ENCODE data around the gene LSG1.
"Not testable (repeated sequence)": the region's sequence is repeated elsewhere in the genome, so short reads cannot be mapped to it uniquely, and the experiment has no call there.

LSG1 gene

GRCh38 chr3:194609601-194610000 lies 62.4 kb downstream of the LSG1 start:
- Histone ChIP-seq H3K27ac (ENCODE audit: low read length) (no peak overlapping the region), H3K4me3 (ENCODE audit: low read length) (no peak overlapping the region), H3K27me3 (ENCODE audit: control insufficient read depth, insufficient read depth, low read length) (no peaks in the 10 kb centered on the region), H3K4me1 (ENCODE audit: control insufficient read depth, low read depth, low read length) (no peaks in the 10 kb centered on the region), H3K9me3 (ENCODE audit: control insufficient read depth, low read depth, low read length) (no peaks in the 10 kb centered on the region), H3K36me3 (ENCODE audit: control insufficient read depth, low read depth, low read length) (no peaks in the 10 kb centered on the region), H3K9ac (ENCODE audit: low read length) (no peak overlapping the region)

DNA sequence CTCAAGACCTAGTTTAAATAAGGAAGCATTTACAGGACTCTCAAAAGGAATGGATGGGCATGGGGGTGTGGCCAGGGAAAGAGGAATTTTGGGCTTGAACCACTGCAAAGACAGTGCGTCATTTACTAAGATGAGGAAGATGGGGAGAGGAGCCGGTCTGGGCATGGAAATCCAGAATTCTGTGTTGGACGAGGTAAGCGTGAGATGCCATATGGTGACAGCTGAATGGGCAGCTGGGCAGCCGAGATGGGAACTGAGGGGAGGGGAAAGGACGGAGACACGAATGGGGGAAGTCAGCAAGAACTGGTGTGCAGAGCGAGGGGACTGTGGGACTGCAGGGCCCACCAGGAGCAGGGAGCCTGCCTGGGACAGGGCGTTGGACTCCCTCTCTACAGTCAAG lies 63.0 kb downstream of the LSG1 start:
- Histone ChIP-seq H3K9ac (ENCODE audit: low read length) (no peak overlapping the region), H3K4me1 (ENCODE audit: control insufficient read depth, low read depth, low read length) (no peaks in the 10 kb centered on the region), H3K4me3 (ENCODE audit: low read length) (no peak overlapping the region), H3K27ac (ENCODE audit: low read length) (no peak overlapping the region), H3K36me3 (ENCODE audit: control insufficient read depth, low read depth, low read length) (no peaks in the 10 kb centered on the region), H3K27me3 (ENCODE audit: control insufficient read depth, insufficient read depth, low read length) (no peaks in the 10 kb centered on the region), H3K9me3 (ENCODE audit: control insufficient read depth, low read depth, low read length) (no peaks in the 10 kb centered on the region)

DNA sequence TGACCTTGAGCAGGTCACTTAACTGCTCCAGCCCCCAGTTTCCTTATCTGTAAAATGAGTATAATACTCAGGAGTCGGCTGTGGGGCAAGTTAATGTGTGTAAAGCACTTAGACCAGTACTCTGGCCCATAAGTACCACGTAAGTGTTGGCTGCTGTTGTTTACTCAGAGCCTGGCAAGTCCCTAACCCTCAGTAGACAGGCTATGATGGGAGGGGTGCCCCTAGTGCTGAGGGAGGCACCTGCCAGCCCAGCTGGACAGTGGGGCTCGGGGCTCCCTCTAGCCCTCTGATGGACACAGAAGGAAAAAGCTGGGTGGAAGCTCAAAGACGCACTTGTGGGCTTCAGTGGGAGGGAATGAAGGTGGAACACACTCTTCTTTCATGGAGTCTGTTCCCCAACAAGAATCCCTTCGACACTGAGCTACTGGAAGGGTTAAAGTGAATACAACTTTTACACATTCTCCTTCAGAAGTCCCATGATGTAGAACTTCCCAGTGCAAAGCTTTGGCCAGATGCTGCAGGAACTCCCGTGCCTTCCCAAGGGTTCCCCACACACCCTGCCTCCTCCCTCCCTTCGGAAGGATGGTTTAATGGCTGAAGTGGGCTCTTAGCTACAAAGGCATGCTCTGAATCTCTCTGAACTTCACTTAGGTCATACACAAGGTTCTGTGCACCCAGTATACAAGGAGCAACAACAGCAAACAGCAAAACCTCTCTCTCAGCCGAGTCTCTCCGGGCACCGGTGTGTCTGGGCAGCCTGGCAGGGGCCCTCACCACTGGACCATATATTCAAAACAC lies 64.2 kb downstream of the LSG1 start:
- Histone ChIP-seq H3K27ac (ENCODE audit: low read length) (no peak overlapping the region), H3K4me1 (ENCODE audit: control insufficient read depth, low read depth, low read length) (no peaks in the 10 kb centered on the region), H3K27me3 (ENCODE audit: control insufficient read depth, insufficient read depth, low read length) (no peaks in the 10 kb centered on the region), H3K9ac (ENCODE audit: low read length) (no peak overlapping the region), H3K4me3 (ENCODE audit: low read length) (no peak overlapping the region), H3K9me3 (ENCODE audit: control insufficient read depth, low read depth, low read length) (no peaks in the 10 kb centered on the region), H3K36me3 (ENCODE audit: control insufficient read depth, low read depth, low read length) (no peaks in the 10 kb centered on the region)

DNA sequence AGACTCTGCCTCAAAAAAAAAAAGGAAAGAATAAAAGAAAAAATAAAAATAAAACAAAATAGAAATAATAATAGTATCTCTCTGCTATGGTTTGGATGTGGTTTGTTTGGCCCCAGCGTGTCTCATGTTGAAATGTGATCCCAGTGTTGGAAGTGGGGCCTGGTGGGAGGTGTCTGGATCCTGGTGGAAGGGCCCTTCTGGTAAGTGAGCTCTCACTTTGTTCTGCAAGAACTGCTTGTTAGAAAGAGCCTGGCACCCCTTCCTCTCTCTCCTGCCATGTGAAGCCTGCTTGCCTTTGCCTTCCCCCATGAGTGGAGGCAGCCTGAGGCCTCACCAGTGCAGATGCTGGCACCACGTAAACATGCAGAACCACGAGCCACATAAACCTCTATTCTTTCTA lies 65.0 kb downstream of the LSG1 start:
- no peak overlapping the region for H3K27ac ChIP-seq (ENCODE audit: low read length)
- no peak overlapping the region for H3K4me3 ChIP-seq (ENCODE audit: low read length)
- no peaks in the 10 kb centered on the region for H3K27me3 ChIP-seq (ENCODE audit: control insufficient read depth, insufficient read depth, low read length)
- H3K9ac ChIP-seq (ENCODE audit: low read length): no peak overlapping the region
- H3K9me3 ChIP-seq (ENCODE audit: control insufficient read depth, low read depth, low read length): no peaks in the 10 kb centered on the region
- no peaks in the 10 kb centered on the region for H3K4me1 ChIP-seq (ENCODE audit: control insufficient read depth, low read depth, low read length)
- H3K36me3 ChIP-seq (ENCODE audit: control insufficient read depth, low read depth, low read length): no peaks in the 10 kb centered on the region

- Histone ChIP-seq H3K4me1 (ENCODE audit: control insufficient read depth, low read depth, low read length) (no peaks in the 10 kb centered on the region), H3K36me3 (ENCODE audit: control insufficient read depth, low read depth, low read length) (no peaks in the 10 kb centered on the region), H3K9me3 (ENCODE audit: control insufficient read depth, low read depth, low read length) (no peaks in the 10 kb centered on the region)
Observed at GRCh38 chr3:194606163-194606562, 65.8 kb downstream of the LSG1 start.

DNA sequence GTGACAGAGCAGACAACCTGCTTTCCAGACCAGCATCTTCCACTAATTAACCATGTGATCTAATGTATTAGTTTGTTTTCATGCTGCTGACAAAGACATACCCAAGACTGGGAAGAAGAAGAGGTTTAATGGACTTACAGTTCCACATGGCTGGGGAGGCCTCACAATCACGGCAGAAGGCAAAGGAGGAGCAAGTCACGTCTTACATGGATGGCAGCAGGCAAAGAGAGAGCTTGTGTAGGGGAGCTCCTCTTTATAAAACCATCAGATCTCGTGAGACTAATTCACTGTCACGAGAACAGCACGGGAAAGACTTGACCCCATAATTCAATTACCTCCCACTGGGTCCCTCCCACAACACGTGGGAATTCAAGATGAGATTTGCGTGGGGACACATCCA lies 66.7 kb downstream of the LSG1 start:
- not testable (repeated sequence) for H3K9me3 ChIP-seq (ENCODE audit: control insufficient read depth, low read depth, low read length); H3K4me1 ChIP-seq (ENCODE audit: control insufficient read depth, low read depth, low read length); H3K27me3 ChIP-seq (ENCODE audit: control insufficient read depth, insufficient read depth, low read length); H3K27ac ChIP-seq (ENCODE audit: low read length); H3K36me3 ChIP-seq (ENCODE audit: control insufficient read depth, low read depth, low read length); H3K9ac ChIP-seq (ENCODE audit: low read length); H3K4me3 ChIP-seq (ENCODE audit: low read length)

More at GRCh38 chr3:194606163-194606562, 65.8 kb downstream of the LSG1 start:
- Histone ChIP-seq H3K9ac (ENCODE audit: low read length) (no peak overlapping the region), H3K27me3 (ENCODE audit: control insufficient read depth, insufficient read depth, low read length) (no peaks in the 10 kb centered on the region), H3K4me3 (ENCODE audit: low read length) (no peak overlapping the region), H3K27ac (ENCODE audit: low read length) (no peak overlapping the region)

DNA sequence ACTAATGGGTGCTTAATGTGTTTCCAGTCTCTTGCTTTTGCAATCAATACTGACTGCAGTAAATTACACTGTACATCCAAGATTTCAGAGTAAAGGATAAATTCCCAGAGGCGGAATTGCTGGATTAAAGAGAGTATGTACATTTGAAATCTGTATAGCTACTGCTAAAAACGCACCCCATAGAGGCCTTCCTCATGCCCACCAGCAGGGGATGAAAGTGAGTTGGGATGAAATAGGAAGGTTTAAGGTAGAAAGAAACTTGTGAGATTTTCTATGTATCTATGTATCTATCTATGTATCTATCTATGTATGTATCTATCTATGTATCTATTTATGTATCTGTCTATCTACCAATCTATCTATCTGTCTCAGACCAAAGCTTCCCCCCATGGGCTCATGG lies 67.2 kb downstream of the LSG1 start:
- H3K27ac ChIP-seq (ENCODE audit: low read length): no peak overlapping the region
- no peaks in the 10 kb centered on the region for H3K27me3 ChIP-seq (ENCODE audit: control insufficient read depth, insufficient read depth, low read length)
- H3K4me1 ChIP-seq (ENCODE audit: control insufficient read depth, low read depth, low read length): no peaks in the 10 kb centered on the region

DNA sequence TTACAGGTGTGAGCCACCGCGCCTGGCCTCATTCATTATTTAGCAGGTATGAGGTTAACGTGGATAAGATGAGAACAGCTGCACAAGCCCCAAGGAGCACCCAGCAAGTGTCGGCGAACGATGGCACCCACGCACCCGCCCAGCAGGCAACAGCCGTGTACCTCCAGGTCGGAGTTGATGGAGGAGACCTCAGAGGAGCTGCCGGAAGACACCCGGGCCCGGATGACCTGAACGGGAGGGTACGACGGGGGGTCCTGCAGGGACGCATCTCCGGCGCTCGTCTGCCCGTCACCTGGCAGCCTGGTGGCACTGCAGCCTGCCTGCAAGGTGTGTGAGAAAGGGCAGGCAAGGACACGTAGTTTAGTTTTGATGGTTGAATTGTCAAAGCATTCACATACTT lies 67.9 kb downstream of the LSG1 start:
- Histone ChIP-seq H3K27me3 (ENCODE audit: control insufficient read depth, insufficient read depth, low read length) (no peaks in the 10 kb centered on the region), H3K27ac (ENCODE audit: low read length) (no peak overlapping the region), H3K4me3 (ENCODE audit: low read length) (no peak overlapping the region), H3K36me3 (ENCODE audit: control insufficient read depth, low read depth, low read length) (no peaks in the 10 kb centered on the region), H3K9me3 (ENCODE audit: control insufficient read depth, low read depth, low read length) (no peaks in the 10 kb centered on the region), H3K9ac (ENCODE audit: low read length) (no peak overlapping the region), H3K4me1 (ENCODE audit: control insufficient read depth, low read depth, low read length) (no peaks in the 10 kb centered on the region)

More for the DNA sequence above, 67.2 kb downstream of the LSG1 start:
- H3K36me3 ChIP-seq (ENCODE audit: control insufficient read depth, low read depth, low read length): no peaks in the 10 kb centered on the region
- H3K4me3 ChIP-seq (ENCODE audit: low read length): no peak overlapping the region
- no peak overlapping the region for H3K9ac ChIP-seq (ENCODE audit: low read length)
- no peaks in the 10 kb centered on the region for H3K9me3 ChIP-seq (ENCODE audit: control insufficient read depth, low read depth, low read length)

DNA sequence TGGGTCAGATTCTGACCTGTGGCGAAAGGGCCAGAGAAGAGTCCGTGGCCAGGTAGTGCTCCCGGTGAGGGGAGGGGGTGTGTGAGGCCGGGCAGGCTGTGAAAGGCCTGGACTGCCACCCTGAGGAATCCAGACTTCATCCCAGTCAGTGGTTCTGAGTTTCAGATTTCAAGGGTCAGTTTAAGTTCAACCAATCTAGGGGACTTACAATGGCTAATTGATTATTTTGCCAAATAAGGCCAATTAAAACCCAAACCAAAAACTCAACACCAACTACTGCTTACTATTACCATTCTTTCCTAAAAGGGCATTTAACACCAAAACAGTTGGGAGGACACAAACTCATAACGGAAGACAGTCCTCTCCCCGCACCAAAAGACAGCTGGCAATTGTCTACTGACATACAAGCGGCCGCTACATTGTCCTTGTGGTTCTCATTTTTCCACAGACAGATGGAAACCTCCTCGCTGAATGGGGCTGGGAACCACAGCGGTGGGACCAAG lies 69.3 kb downstream of the LSG1 start:
- Histone ChIP-seq H3K27ac (ENCODE audit: low read length) (no peak overlapping the region), H3K27me3 (ENCODE audit: control insufficient read depth, insufficient read depth, low read length) (no peaks in the 10 kb centered on the region), H3K9me3 (ENCODE audit: control insufficient read depth, low read depth, low read length) (no peaks in the 10 kb centered on the region), H3K4me3 (ENCODE audit: low read length) (no peak overlapping the region), H3K36me3 (ENCODE audit: control insufficient read depth, low read depth, low read length) (no peaks in the 10 kb centered on the region), H3K9ac (ENCODE audit: low read length) (no peak overlapping the region), H3K4me1 (ENCODE audit: control insufficient read depth, low read depth, low read length) (no peaks in the 10 kb centered on the region)

GRCh38 chr3:194598771-194599557 lies 73.0 kb downstream of the LSG1 start:
- no peaks in the 10 kb centered on the region for H3K4me1 ChIP-seq (ENCODE audit: control insufficient read depth, low read depth, low read length)
- H3K4me3 ChIP-seq (ENCODE audit: low read length): no peak overlapping the region
- H3K36me3 ChIP-seq (ENCODE audit: control insufficient read depth, low read depth, low read length): no peaks in the 10 kb centered on the region
- no peaks in the 10 kb centered on the region for H3K9me3 ChIP-seq (ENCODE audit: control insufficient read depth, low read depth, low read length)
- H3K27me3 ChIP-seq (ENCODE audit: control insufficient read depth, insufficient read depth, low read length): no peaks in the 10 kb centered on the region
- H3K9ac ChIP-seq (ENCODE audit: low read length): no peak overlapping the region
- H3K27ac ChIP-seq (ENCODE audit: low read length): no peak overlapping the region

DNA sequence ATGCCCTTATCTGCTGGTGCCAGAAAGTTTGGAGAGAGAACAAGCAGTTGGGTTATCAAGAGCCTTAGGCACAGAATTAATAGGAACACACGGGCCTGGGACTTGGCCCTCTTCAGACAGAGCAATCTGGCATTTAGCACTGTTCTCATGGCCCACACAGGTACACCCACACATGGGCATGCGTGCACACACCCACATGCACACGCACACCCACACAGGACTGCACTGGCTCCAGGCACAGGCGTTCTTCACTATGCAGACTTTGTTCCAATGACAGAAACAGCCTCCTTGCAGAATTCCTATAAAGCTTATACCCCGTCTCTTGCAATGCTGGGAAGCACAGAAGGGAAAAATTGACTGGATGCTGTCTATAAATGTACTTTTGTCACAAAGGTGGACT lies 75.1 kb downstream of the LSG1 start:
- Histone ChIP-seq H3K27me3 (ENCODE audit: control insufficient read depth, insufficient read depth, low read length) (no peaks in the 10 kb centered on the region), H3K9ac (ENCODE audit: low read length) (no peak overlapping the region), H3K27ac (ENCODE audit: low read length) (no peak overlapping the region), H3K9me3 (ENCODE audit: control insufficient read depth, low read depth, low read length) (no peaks in the 10 kb centered on the region), H3K36me3 (ENCODE audit: control insufficient read depth, low read depth, low read length) (no peaks in the 10 kb centered on the region), H3K4me1 (ENCODE audit: control insufficient read depth, low read depth, low read length) (no peaks in the 10 kb centered on the region), H3K4me3 (ENCODE audit: low read length) (no peak overlapping the region)

All from iPS-18a (cell line).